Right renal cortex interstitium (tissue), 3 donors: ENCODE data around the gene ZMIZ1. TPM values are rescaled to one million over a fixed set of nuclear protein-coding genes. Genes with fewer than 3 reads are reported as not detected.

ENCODE experiments used
- DNase-seq, 3 donors: peaks; one replicate each; pipeline ENCODE4 v3.0.0-alpha.2; 2013; ENCODE audit warnings: low read depth in 3 of 3, low spot score in 2 of 3
- polyA plus RNA-seq, 3 donors: library from polyadenylated mRNA; unstranded; fragments of 120-200 nt; gene quantifications; one replicate each; pipeline ENCODE4 v1.2.1, GENCODE V29; 2013; ENCODE audit not compliant: insufficient read length in 3 of 3

Gene ZMIZ1
- polyA plus RNA-seq, 3 donors: 59.3 to 61.1 (median 61.0) TPM

DNA sequence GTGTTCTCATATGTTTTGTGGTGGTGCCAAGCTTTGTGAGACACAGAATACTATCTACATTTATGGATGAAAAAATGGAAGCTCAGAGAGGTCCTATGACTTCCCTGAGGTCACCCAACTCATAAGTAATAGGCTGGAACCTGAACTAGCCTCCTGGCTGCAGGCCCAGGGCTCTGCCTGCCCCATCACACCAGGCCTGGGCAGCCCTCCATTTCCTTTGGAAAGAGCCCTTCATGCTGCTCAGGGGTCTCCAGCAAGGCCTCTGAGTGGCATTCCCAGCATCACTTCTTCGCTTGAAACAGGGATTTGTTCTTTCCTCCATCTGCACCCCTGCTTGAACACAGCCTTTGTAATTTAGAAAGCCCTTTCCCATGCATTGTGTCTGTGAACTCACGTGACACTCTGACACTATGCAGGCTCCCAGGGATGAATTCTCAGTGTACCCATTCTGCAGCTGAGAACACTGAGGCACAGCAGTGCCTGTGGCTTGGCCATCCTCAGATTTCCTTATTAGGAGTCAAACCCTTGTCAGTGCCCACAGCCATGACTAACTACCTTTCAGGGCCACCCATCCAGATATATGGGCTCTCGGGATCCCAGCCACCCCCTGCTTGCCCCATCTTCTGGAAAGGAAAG lies 150.7 kb downstream of the ZMIZ1 start:
- no peak for DNase-seq

DNA sequence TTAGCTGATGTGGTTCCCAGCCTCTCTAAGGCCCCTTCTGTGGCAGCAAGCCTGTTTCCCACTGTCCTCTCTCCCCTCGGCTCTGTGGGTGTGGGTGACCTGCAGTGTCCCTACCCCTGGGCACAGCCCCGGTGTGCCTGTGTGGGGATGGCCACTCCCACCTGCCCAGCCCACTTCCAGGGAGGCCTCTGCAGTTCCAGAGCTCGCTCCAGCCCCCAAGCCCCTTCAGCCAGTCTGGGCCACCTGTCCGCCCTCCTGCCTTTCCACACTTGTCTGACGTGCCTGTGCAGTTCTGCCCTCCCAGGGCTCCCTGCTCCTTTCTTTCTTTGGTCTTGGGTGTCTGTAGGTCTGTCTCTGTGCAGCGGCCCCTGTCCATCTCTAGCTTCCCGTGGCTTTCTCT lies 151.5 kb downstream of the ZMIZ1 start:
- DNase-seq: no peak

- no peak for DNase-seq
Observed at GRCh38 chr10:79221110-79222051, 152.6 kb downstream of the ZMIZ1 start.

DNA sequence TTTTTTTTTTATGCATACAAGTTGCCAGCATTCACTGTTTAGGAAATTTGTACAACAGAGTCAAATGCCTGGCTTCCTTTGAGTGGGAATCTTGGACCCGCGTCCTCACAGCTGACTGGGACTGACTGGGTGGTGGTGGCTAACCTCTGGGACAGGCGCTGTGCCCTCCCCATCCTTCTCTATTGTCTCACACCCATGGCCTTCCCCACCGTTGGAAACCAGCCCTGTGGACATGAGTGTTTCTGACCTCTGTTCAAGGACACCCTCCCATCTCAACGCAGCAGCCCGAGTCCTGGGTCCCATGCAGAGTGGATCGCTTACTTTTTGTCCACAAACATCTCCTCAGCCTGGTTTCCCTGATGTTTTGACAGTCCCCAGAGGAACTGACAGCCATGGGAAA lies 153.4 kb downstream of the ZMIZ1 start:
- no peak for DNase-seq

- no peak for DNase-seq
Observed at GRCh38 chr10:79223091-79224048, 154.6 kb downstream of the ZMIZ1 start.

- no peak for DNase-seq
Observed at GRCh38 chr10:79224263-79224949, 155.6 kb downstream of the ZMIZ1 start.

GRCh38 chr10:79224992-79225391 lies 156.2 kb downstream of the ZMIZ1 start:
- DNase-seq: no peak

DNA sequence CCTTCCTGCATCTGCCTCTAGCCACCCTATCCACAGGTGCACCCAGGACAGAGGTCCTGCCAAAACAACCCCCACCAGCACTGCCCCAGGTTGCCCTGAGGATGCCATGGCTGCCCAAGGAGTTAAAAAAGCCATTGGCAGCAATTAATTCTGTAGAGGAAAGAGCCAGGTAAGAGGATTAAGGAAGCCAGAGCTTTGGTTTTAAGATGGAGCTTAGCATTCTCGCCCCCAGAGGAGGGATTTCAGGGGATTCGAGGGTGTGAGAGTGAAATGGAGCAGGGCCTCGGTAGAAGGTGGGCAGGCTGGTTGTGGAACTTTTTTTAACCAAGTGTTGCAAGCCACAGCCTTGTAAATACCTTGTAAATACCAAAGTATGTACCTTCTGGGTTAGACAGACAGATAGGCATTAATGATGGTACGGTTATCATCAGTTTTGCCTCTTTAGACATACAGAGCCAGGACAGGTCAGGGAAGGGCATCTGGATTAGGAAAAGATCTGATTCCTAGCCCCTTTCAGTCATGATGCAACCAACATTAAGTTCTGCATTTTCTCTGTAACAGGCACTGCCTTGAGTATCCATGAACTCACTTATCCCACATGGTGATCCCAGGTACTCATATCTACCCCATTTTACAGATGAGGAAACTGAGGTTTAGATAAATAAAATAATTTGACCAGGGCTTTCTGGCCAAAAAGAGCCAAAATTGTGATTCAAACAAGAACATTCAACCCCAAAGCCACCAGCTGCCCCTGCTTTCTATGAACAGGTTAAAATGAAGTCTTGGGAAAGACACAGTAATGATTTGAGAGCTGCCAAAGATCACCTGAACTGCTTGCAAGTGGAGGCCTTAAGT lies 157.9 kb downstream of the ZMIZ1 start:
- DNase-seq: no peak

GRCh38 chr10:79229071-79229541 lies 160.3 kb downstream of the ZMIZ1 start:
- no peak for DNase-seq

GRCh38 chr10:79229830-79230327 lies 161.1 kb downstream of the ZMIZ1 start:
- DNase-seq: no peak

- DNase-seq: peak in 2 of 3 donors; percentile 65 to 81
Observed at GRCh38 chr10:79230328-79230830, 161.6 kb downstream of the ZMIZ1 start.

GRCh38 chr10:79230850-79231249 lies 162.1 kb downstream of the ZMIZ1 start:
- DNase-seq: no peak

- no peak for DNase-seq
Observed at GRCh38 chr10:79231908-79232307, 163.1 kb downstream of the ZMIZ1 start.

- DNase-seq: no peak
Observed at GRCh38 chr10:79232864-79233263, 164.1 kb downstream of the ZMIZ1 start.

DNA sequence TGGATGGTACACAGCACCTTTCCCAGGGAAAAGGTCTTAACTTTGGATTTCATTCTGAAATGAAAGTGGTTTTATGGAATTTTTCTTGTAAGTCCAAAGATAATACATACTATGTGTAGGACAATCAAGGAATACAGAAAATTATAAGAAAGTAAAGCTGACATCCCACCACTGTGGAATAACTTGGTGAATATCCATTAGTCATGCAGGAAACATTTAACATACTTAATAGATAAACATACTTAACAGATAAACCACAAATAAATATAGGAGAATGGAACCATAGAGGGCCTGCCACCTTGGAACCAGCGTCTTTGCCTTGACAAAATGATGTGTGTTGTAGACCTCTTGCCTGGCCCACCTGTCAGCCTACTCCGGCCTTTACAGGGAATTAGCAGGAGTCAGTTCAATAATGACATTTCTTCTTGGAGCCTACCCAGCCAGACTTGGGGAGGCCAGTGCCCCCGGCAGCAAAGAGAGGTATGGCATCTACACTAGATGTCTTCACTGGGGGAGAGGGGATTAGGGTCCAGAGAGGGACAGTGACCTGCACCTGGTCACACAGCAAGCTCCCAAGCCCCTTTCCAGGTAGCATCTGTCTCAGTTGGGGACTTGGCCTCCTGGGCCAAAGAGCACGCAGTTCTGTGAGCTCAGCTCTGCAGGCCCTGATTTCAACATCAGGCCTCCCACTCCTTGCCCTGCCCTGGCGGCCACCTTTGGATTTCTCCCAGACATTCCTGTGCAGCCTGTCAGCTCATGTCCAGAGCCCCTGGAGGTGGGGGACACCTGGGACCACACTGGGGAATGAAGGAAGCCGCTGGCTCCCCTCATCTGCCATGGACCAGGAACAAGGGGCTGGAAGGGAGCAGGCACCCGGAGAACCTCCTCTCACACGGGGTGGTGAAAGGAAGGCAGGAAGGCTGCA lies 165.9 kb downstream of the ZMIZ1 start:
- no peak for DNase-seq

DNA sequence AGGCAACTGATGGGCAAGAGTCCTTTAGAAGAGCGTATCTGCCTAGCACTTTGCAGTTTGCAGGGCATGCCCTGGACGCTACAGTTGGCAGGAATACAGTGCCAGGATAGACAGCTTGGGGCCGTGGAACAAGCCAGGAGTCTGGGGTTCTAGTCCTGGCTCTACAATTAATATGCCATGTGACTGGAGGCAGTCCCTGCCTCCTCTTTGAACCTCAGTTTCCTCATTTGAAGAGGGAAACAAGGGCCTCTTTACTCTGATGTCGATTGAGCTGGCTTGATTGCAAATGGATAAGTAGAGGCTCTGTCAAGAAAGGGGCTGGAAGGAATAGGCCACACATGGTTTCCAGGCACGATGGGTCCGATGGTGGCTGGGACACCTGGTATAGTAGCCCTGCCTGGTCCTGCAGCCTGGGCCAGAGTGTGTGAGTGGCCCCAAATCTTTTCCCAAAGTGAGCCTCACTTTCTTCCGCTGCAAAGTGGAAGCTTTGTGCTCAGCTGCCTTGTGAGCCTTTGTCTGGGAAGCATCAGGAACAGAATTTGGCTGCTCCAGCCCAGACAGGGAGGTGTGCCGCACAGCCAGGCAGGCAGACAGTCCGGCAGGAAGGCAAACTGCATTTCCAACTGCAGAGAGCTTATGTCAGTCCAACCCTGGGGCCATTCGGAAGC lies 167.1 kb downstream of the ZMIZ1 start:
- DNase-seq: no peak

DNA sequence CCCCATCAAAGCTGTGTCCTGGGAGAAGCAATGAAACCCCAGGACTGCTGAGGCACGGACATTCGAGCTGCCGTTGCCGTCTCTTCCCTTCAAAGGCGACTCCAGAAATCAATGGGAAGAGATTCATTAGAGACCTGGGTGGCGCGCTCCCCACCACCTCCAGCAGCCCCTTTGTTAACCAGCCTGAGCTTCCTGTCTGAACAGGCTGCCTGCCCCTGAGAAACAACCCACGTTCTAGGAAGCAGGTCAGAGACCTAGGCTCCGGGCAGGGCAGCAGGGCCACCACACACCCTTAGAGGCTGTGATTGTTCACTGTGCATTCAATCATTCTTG lies 167.6 kb downstream of the ZMIZ1 start:
- no peak for DNase-seq
